Stimulated activated naive CD8-positive, alpha-beta T cell treated with anti-CD3 and anti-CD28 coated beads, Interleukin-15, amount 100 ng/mL, for 72 hours (primary cell): Measurements from ENCODE around the gene SLFN13.
"Not testable (repeated sequence)": the region's sequence is repeated elsewhere in the genome, so short reads cannot be mapped to it uniquely, and the experiment has no call there.

Experiments
- ATAC-seq: fragments of 150-1000 bp; cut with Tn5 transposase; 2 replicates; pipeline ENCODE4 v1.10.0; 2021; ENCODE audit warnings: mild to moderate bottlenecking, moderate library complexity
- DNase-seq, 2 donors: peaks; one replicate each; pipeline ENCODE4 v3.0.0; 2021 to 2022
- H3K27ac Mint-ChIP-seq, 2 donors: one replicate each; pipeline ENCODE4 v1.8.0; 2022; ENCODE audit warnings: mild to moderate bottlenecking in 2 of 2, mixed read lengths in 2 of 2, moderate library complexity in 2 of 2
- H3K27me3 Mint-ChIP-seq: one replicate; pipeline ENCODE4 v1.8.0; 2022; ENCODE audit warnings: mixed read lengths
- H3K4me1 Mint-ChIP-seq: one replicate; pipeline ENCODE4 v1.8.0; 2022; ENCODE audit warnings: mild to moderate bottlenecking, mixed read lengths
- H3K4me3 Mint-ChIP-seq, 2 donors: one replicate each; pipeline ENCODE4 v1.8.0; 2022; ENCODE audit warnings: mild to moderate bottlenecking in 2 of 2, mixed read lengths in 2 of 2, moderate library complexity in 1 of 2
- H3K9me3 Mint-ChIP-seq, 2 donors: one replicate each; pipeline ENCODE4 v1.8.0; 2022; ENCODE audit warnings: mixed read lengths in 2 of 2

SLFN13 gene

DNA sequence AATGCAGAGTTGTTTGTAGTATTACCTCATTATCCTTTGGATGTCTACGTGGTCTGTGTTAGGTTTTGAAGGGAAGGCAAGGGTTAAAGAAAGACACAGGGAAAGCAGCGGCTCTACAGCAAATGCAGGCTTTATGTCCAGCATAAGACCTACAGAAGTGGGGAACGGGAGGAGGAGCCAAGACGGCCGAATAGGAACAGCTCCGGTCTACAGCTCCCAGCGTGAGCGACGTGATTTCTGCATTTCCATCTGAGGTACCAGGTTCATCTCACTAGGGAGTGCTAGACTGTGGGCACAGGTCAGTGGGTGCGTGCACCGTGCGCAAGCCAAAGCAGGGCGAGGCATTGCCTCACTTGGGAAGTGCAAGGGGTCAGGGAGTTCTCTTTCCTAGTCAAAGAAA is 54.8 kb downstream of the SLFN13 start:
- not testable (repeated sequence) for H3K9me3 Mint-ChIP-seq, ATAC-seq, H3K4me3 Mint-ChIP-seq, H3K4me1 Mint-ChIP-seq, H3K27me3 Mint-ChIP-seq, DNase-seq
- H3K27ac Mint-ChIP-seq = peak overlapping the region in 1 of 2 donors; percentile 44

DNA sequence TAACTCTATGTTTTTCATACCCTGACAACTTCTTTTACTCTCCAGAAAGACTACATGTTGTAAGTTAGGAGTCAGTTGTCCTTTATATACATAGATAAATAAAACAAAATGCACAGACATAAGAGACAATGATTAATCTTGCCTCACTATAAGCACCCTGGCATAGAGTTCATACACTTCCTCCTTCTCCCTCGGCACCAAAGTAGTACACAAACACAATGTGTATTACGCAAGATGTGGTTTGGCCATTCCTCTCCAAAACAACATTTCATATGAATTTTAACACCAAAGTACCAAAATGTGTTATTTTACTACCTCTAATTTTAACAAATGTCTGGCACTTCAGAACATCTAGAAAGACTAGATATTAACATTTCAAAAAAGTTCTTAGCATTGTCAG is 57.9 kb downstream of the SLFN13 start:
- Mint-ChIP-seq H3K4me1 (peaks cover 6% of the 10 kb centered on the region), H3K9me3 (peaks cover 4 to 7% of the 10 kb centered on the region in 2 donors), H3K4me3 (no peak overlapping the region), H3K27me3 (peaks cover 10% of the 10 kb centered on the region), H3K27ac (peak overlapping the region in 1 of 2 donors; percentile 52)
- no peak for ATAC-seq
- no peak for DNase-seq

DNA sequence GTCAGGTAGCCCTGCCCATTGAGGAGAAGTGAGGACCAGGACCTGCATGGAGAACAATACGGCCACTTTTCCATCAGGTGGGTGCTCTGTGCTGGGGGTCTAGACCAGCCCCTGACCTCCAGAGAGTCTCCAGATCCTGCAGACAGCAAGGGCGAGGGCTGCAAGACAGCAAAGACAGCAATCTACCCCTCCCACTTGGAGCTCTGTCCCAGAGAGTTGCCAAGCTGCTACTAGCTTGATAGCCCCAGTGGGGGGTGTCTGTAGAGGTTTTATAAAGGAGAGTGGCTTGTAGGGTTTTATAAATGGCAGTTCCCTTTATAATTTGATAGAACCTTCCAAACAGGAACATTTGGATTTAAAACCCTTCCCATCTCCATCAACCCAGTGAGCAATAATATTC is 58.4 kb downstream of the SLFN13 start:
- Mint-ChIP-seq H3K9me3 (peaks cover 4 to 7% of the 10 kb centered on the region in 2 donors), H3K27me3 (peaks cover 10% of the 10 kb centered on the region), H3K4me3 (no peak overlapping the region), H3K27ac (no peak overlapping the region), H3K4me1 (peaks cover 6% of the 10 kb centered on the region)
- DNase-seq = no peak
- no peak for ATAC-seq

DNA sequence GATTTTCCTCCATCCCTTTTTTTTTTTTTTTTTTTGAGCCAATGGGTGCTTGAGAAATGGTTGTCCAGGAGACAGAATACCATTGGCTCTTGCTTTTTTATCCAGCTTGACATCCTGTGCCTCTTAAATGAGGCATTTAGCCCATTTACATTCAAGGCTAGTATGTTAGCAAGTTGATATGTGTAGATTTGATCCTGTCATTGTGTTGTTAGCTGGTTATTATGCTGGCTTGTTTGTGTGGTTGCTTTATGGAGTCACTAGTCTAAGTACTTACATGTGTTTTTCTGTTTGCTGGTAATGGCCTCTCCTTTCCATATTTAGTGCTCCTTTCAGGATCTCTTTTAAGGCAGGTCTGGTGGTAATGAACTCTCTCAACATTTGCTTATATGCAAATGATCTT is 61.1 kb downstream of the SLFN13 start:
- peaks cover 10% of the 10 kb centered on the region for H3K27me3 Mint-ChIP-seq
- ATAC-seq = no peak
- peaks cover 12 to 15% of the 10 kb centered on the region in 2 donors for H3K9me3 Mint-ChIP-seq
- DNase-seq = no peak
- no peak overlapping the region for H3K27ac Mint-ChIP-seq
- no peak overlapping the region for H3K4me3 Mint-ChIP-seq
- no peaks in the 10 kb centered on the region for H3K4me1 Mint-ChIP-seq
